Pancreas (tissue), 10 donors: ENCODE results near the gene SCN10A. TPM values are rescaled to one million over a fixed set of nuclear protein-coding genes. Genes with fewer than 3 reads are reported as not detected.

Source experiments
- ATAC-seq, 4 donors: fragments of 200-7000 bp; cut with Tn5 transposase; one replicate each; pipeline versions ENCODE4 v1.8.0 to v1.9.1; 2020; ENCODE audit warnings: mild to moderate bottlenecking in 4 of 4, moderate library complexity in 4 of 4
- DNase-seq, 6 donors: peaks; one replicate each; pipeline ENCODE4 v3.0.0-alpha.2; 2020
- FAIRE-seq: peaks from 2 replicates; lab custom pipeline; 2012; peaks lifted over from hg19 to GRCh38; lab: Jason Lieb, UNC
- H3K27ac ChIP-seq, 4 donors: fragments of 200-600 bp; sonication (generic); 1 replicate in 3 of 4; 2 replicates in 1 of 4; pipeline versions ENCODE4 v1.5.0 to v1.8.0; 2020
- H3K27me3 ChIP-seq, 4 donors: fragments of 200-600 bp; one replicate each; pipeline ENCODE4 v1.8.0; 2021
- H3K36me3 ChIP-seq, 3 donors: fragments of 200-600 bp; sonication (generic) in 1 of 3; one replicate each; pipeline versions ENCODE4 v1.5.0 to v1.8.0; 2020 to 2021
- H3K4me1 ChIP-seq, 3 donors: fragments of 200-600 bp; one replicate each; pipeline ENCODE4 v1.8.0; 2021
- H3K4me3 ChIP-seq, 4 donors: fragments of 200-600 bp; sonication (generic) in 2 of 4; one replicate each; pipeline versions ENCODE4 v1.5.0 to v1.8.0; 2020 to 2021
- H3K9me3 ChIP-seq, 4 donors: fragments of 200-600 bp; one replicate each; pipeline ENCODE4 v1.8.0; 2021
- CTCF ChIP-seq, 4 donors: fragments of 200-600 bp; sonication (generic) in 3 of 4; IDR thresholded peaks; one replicate each; pipeline versions ENCODE4 v1.5.0 to v1.8.0; 2021; ENCODE audit warnings: antibody characterized with exemption in 4 of 4
- WGBS, 2 donors: extraction: QIAGEN DNeasy Blood & Tissue Kit; methylation state at CpG; one replicate each; pipeline ENCODE4 v1.1.7; 2013; 5-methylcytosine and 5-hydroxymethylcytosine counted together
- intact Hi-C, 3 donors: fragments of 100-400 bp; cut with DNase I; formaldehyde crosslinking; loops; one replicate each; pipeline versions ENCODE4 v1.11.1 to v1.14.2; 2022
- polyA plus RNA-seq, 2 donors: library from polyadenylated mRNA; stranded (reverse); fragments of 200-250 nt; gene quantifications; one replicate each; pipeline ENCODE4 v1.2.3, GENCODE V29; 2013
- total RNA-seq, 6 donors: library from RNA; stranded (reverse); fragmentation: NEBNext Ultra II Directional in 4 of 6; extraction: Animal tissue kit (Norgen Biotek cat#: 25700) in 4 of 6; gene quantifications; one replicate each; pipeline versions ENCODE4 v1.2.1 to v1.2.4, GENCODE V29; 2021 to 2023
- donor health status: healthy with polysubstance abuse.
- donor health status: DM: no; HTN: no; CAD: no; lungs with moderate emphysema.
- donor health status: DM: no; HTN: no; CAD: no.
- donor health status: control.
- donor health status: control.
- donor health status: Bipolar disorder and iron deficiency.
- donor health status: DM: yes; HTN: yes; CAD: no.
- donor health status: DM: no; HTN: no; CAD: no.
- donor health status: DM: no; HTN: no; CAD: no.
- donor health status: DM: yes; HTN: yes; CAD: no.

The SCN10A gene
- total and polyA plus RNA-seq, 8 donors = not detected

GRCh38 chr3:38689346-38689745 is 126.7 kb downstream of the SCN10A start:
- no peaks in the 10 kb centered on the region for H3K9me3 ChIP-seq
- no peak for FAIRE-seq
- intact Hi-C loops = no loop called here
- WGBS, 2 donors = 68 to 72% methylated on average over 4 of the region's 4 CpGs
- no peak overlapping the region for H3K27ac ChIP-seq
- no peaks in the 10 kb centered on the region for H3K4me1 ChIP-seq
- no peak for DNase-seq
- no peaks in the 10 kb centered on the region for H3K36me3 ChIP-seq
- no peaks in the 10 kb centered on the region for H3K27me3 ChIP-seq
- no peak overlapping the region for H3K4me3 ChIP-seq
- ATAC-seq = no peak
- no peak for TF ChIP-seq CTCF (IDR thresholded peaks at IDR 0.05)

- intact Hi-C loops = no loop called here
- DNase-seq (no peak), ATAC-seq (no peak), FAIRE-seq (no peak)
- Histone ChIP-seq H3K27ac (no peak overlapping the region), H3K27me3 (no peaks in the 10 kb centered on the region), H3K4me1 (no peaks in the 10 kb centered on the region), H3K36me3 (no peaks in the 10 kb centered on the region), H3K9me3 (no peaks in the 10 kb centered on the region), H3K4me3 (no peak overlapping the region)
- WGBS, 2 donors = 54 to 57% methylated on average over 2 of the region's 2 CpGs
- no peak for TF ChIP-seq CTCF (IDR thresholded peaks at IDR 0.05)
These were observed 128.7 kb downstream of the SCN10A start for GRCh38 chr3:38687321-38687720.

- intact Hi-C loops = no loop called here
- no peak for DNase-seq
- H3K4me3 ChIP-seq = no peak overlapping the region
- no peak for FAIRE-seq
- no peak for TF ChIP-seq CTCF (IDR thresholded peaks at IDR 0.05)
- no peak overlapping the region for H3K27ac ChIP-seq
- no peak for ATAC-seq
- H3K9me3 ChIP-seq = no peaks in the 10 kb centered on the region
- 49 to 57% methylated on average over 5 of the region's 5 CpGs for WGBS, 2 donors
- no peaks in the 10 kb centered on the region for H3K36me3 ChIP-seq
- no peaks in the 10 kb centered on the region for H3K4me1 ChIP-seq
- no peaks in the 10 kb centered on the region for H3K27me3 ChIP-seq
These were observed 131.5 kb downstream of the SCN10A start for GRCh38 chr3:38684546-38684945.

- H3K36me3 ChIP-seq = no peaks in the 10 kb centered on the region
- FAIRE-seq (no peak), DNase-seq (no peak), ATAC-seq (no peak)
- intact Hi-C loops = no loop called here
- H3K4me3 ChIP-seq = no peak overlapping the region
- H3K27me3 ChIP-seq = peaks cover 0 to 4% (median 0%) of the 10 kb centered on the region in 4 donors
- H3K4me1 ChIP-seq = no peaks in the 10 kb centered on the region
- 22 to 25% methylated on average over 4 of the region's 4 CpGs for WGBS, 2 donors
- no peak for TF ChIP-seq CTCF (IDR thresholded peaks at IDR 0.05)
- no peak overlapping the region for H3K27ac ChIP-seq
- H3K9me3 ChIP-seq = no peaks in the 10 kb centered on the region
These were observed 146.3 kb downstream of the SCN10A start for GRCh38 chr3:38669668-38670067.

- Histone ChIP-seq H3K36me3 (no peaks in the 10 kb centered on the region), H3K4me3 (no peak overlapping the region), H3K4me1 (no peaks in the 10 kb centered on the region), H3K9me3 (no peaks in the 10 kb centered on the region), H3K27me3 (peaks cover 0 to 4% (median 0%) of the 10 kb centered on the region in 4 donors), H3K27ac (no peak overlapping the region)
- WGBS, 2 donors = 20 to 35% methylated on average over 4 of the region's 4 CpGs
- DNase-seq = no peak
- ATAC-seq = no peak
- intact Hi-C loops = no loop called here
- TF ChIP-seq CTCF (IDR thresholded peaks at IDR 0.05) = no peak
- FAIRE-seq = no peak
These were observed 153.5 kb downstream of the SCN10A start for GRCh38 chr3:38662544-38662943.
